SK-N-SH treated with all-trans-retinoic acid at 6 μM for 48 hours (cell line): Measurements from ENCODE around the gene ZDHHC3.

Source experiments
- ATAC-seq: fragments of 200-7000 bp; cut with Tn5 transposase; 3 replicates; pipeline ENCODE4 v1.9.1; 2020; ENCODE audit warnings: mild to moderate bottlenecking, moderate library complexity
- ARNTL ChIP-seq: fragments of 450-650 bp; formaldehyde crosslinking; IDR thresholded peaks from 2 replicates; pipeline ENCODE4 v1.5.0; 2020; ENCODE audit warnings: low read depth, mild to moderate bottlenecking, moderate library complexity, borderline replicate concordance
- BACH2 ChIP-seq: fragments of 250-450 bp; sonication (Bioruptor Pico); IDR thresholded peaks from 2 replicates; pipeline ENCODE4 v1.9.0; 2021; ENCODE audit warnings: mild to moderate bottlenecking, borderline replicate concordance
- CSDC2 ChIP-seq: fragments of 250-450 bp; sonication (Bioruptor Pico); IDR thresholded peaks from 2 replicates; pipeline ENCODE4 v1.5.0; 2020; ENCODE audit warnings: mild to moderate bottlenecking, moderate library complexity
- ESRRG ChIP-seq: fragments of 250-450 bp; sonication (Bioruptor Pico); IDR thresholded peaks from 2 replicates; pipeline ENCODE4 v1.6.1; 2021; ENCODE audit warnings: mild to moderate bottlenecking
- GLIS3 ChIP-seq: fragments of 250-450 bp; sonication (Bioruptor Pico); IDR thresholded peaks from 2 replicates; pipeline ENCODE4 v1.5.0; 2020; ENCODE audit warnings: mild to moderate bottlenecking, moderate library complexity
- ISL1 ChIP-seq: fragments of 250-450 bp; sonication (Bioruptor Pico); IDR thresholded peaks from 2 replicates; pipeline ENCODE4 v2.1.2; 2022; ENCODE audit warnings: mild to moderate bottlenecking, moderate library complexity
- OSR1 ChIP-seq: fragments of 250-450 bp; sonication (Bioruptor Pico); IDR thresholded peaks from 2 replicates; pipeline ENCODE4 v1.8.0; 2022; ENCODE audit warnings: moderate library complexity, mild to moderate bottlenecking, inconsistent platforms
- PPARA ChIP-seq: fragments of 250-450 bp; sonication (Bioruptor Pico); IDR thresholded peaks from 2 replicates; pipeline ENCODE4 v1.5.0; 2020; ENCODE audit warnings: mild to moderate bottlenecking, borderline replicate concordance
- SNAI2 ChIP-seq: fragments of 250-450 bp; sonication (Bioruptor Pico); IDR thresholded peaks from 2 replicates; pipeline ENCODE4 v1.5.0; 2020; ENCODE audit warnings: mild to moderate bottlenecking, moderate library complexity
- TCF4 ChIP-seq: fragments of 250-450 bp; sonication (Bioruptor Pico); IDR thresholded peaks from 2 replicates; pipeline ENCODE4 v1.8.0; 2021; ENCODE audit warnings: mild to moderate bottlenecking, moderate library complexity, borderline replicate concordance
- TOX ChIP-seq: fragments of 250-450 bp; sonication (Bioruptor Pico); IDR thresholded peaks from 2 replicates; pipeline ENCODE4 v1.8.0; 2021; ENCODE audit warnings: mild to moderate bottlenecking, moderate library complexity, borderline replicate concordance
- ZFP3 ChIP-seq: fragments of 250-450 bp; sonication (Bioruptor Pico); IDR thresholded peaks from 2 replicates; pipeline ENCODE4 v1.5.0; 2020; ENCODE audit warnings: mild to moderate bottlenecking, moderate library complexity
- ZFP30 ChIP-seq: fragments of 450-650 bp; formaldehyde crosslinking; IDR thresholded peaks from 2 replicates; pipeline ENCODE4 v1.5.0; 2022; ENCODE audit warnings: mild to moderate bottlenecking, moderate library complexity
- ZNF565 ChIP-seq: fragments of 450-650 bp; formaldehyde crosslinking; conservative IDR thresholded peaks from 2 replicates; pipeline ENCODE4 v1.5.0; 2020; ENCODE audit warnings: low read depth, mild to moderate bottlenecking, moderate library complexity
- ZNF70 ChIP-seq: fragments of 450-650 bp; formaldehyde crosslinking; IDR thresholded peaks from 2 replicates; pipeline ENCODE4 v1.5.0; 2020; ENCODE audit warnings: mild to moderate bottlenecking, moderate library complexity
- ZNF8 ChIP-seq: fragments of 450-650 bp; formaldehyde crosslinking; IDR thresholded peaks from 2 replicates; pipeline ENCODE4 v1.5.0; 2020; ENCODE audit warnings: mild to moderate bottlenecking, moderate library complexity
- TF ChIP-seq, protein P1 (sequence below): fragments of 250-450 bp; sonication (Bioruptor Pico); IDR thresholded peaks from 2 replicates; pipeline ENCODE4 v1.8.0; 2020; ENCODE audit warnings: mild to moderate bottlenecking, moderate library complexity, borderline replicate concordance
- TF ChIP-seq, protein P2 (sequence below): fragments of 250-450 bp; sonication (Bioruptor Pico); IDR thresholded peaks from 2 replicates; pipeline ENCODE4 v1.5.1; 2021; ENCODE audit warnings: mild to moderate bottlenecking, moderate library complexity
- TF ChIP-seq, protein P3 (sequence below): fragments of 250-450 bp; sonication (Bioruptor Pico); IDR thresholded peaks from 2 replicates; pipeline ENCODE4 v1.5.0; 2020; ENCODE audit warnings: mild to moderate bottlenecking, moderate library complexity
- TF ChIP-seq, protein P4 (sequence below): fragments of 250-450 bp; sonication (Bioruptor Pico); IDR thresholded peaks from 2 replicates; pipeline ENCODE4 v1.5.1; 2020; ENCODE audit warnings: low read depth, mild to moderate bottlenecking, moderate library complexity
- TF ChIP-seq, protein P5 (sequence below): fragments of 250-450 bp; sonication (Bioruptor Pico); IDR thresholded peaks from 2 replicates; pipeline ENCODE4 v1.8.0; 2021; ENCODE audit warnings: low read depth, mild to moderate bottlenecking, moderate library complexity, borderline replicate concordance

ZDHHC3 gene

DNA sequence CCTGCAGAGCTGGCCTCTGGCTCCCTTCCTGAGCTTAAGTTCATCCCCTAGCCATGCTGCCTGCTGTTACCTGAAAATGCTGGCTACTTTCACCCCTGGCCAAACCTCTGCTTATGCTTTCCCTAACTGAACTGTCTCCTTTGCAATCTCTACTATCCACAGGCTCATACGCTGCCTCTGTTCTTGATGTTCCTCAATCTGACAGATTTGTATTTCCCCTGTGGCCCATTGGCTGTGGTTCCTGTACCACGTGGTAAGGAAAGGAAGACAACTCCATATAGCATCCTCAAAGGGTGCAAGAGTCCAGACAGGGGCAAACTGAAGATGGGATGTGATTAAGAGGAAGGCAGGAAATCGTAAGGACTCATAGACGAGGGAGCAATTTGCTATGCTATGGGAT lies 68.4 kb downstream of the ZDHHC3 start:
- TF ChIP-seq ZNF70 (no peak), ISL1 (no peak), ARNTL (CRISPR knock-in tag) (no peak), OSR1 (CRISPR knock-in tag) (no peak), SNAI2 (CRISPR knock-in tag) (no peak), ZNF565 (CRISPR knock-in tag) (no peak), ZNF8 (CRISPR knock-in tag) (no peak), ZFP3 (no peak), ZFP30 (CRISPR knock-in tag) (no peak), CSDC2 (CRISPR knock-in tag) (no peak), ESRRG (CRISPR knock-in tag) (no peak)
- TF ChIP-seq, protein P1, sequence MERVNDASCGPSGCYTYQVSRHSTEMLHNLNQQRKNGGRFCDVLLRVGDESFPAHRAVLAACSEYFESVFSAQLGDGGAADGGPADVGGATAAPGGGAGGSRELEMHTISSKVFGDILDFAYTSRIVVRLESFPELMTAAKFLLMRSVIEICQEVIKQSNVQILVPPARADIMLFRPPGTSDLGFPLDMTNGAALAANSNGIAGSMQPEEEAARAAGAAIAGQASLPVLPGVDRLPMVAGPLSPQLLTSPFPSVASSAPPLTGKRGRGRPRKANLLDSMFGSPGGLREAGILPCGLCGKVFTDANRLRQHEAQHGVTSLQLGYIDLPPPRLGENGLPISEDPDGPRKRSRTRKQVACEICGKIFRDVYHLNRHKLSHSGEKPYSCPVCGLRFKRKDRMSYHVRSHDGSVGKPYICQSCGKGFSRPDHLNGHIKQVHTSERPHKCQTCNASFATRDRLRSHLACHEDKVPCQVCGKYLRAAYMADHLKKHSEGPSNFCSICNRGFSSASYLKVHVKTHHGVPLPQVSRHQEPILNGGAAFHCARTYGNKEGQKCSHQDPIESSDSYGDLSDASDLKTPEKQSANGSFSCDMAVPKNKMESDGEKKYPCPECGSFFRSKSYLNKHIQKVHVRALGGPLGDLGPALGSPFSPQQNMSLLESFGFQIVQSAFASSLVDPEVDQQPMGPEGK (CRISPR knock-in tag) = no peak
- TF ChIP-seq, protein P2, sequence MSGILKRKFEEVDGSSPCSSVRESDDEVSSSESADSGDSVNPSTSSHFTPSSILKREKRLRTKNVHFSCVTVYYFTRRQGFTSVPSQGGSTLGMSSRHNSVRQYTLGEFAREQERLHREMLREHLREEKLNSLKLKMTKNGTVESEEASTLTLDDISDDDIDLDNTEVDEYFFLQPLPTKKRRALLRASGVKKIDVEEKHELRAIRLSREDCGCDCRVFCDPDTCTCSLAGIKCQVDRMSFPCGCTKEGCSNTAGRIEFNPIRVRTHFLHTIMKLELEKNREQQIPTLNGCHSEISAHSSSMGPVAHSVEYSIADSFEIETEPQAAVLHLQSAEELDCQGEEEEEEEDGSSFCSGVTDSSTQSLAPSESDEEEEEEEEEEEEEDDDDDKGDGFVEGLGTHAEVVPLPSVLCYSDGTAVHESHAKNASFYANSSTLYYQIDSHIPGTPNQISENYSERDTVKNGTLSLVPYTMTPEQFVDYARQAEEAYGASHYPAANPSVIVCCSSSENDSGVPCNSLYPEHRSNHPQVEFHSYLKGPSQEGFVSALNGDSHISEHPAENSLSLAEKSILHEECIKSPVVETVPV (CRISPR knock-in tag) = no peak
- TF ChIP-seq, protein P3, sequence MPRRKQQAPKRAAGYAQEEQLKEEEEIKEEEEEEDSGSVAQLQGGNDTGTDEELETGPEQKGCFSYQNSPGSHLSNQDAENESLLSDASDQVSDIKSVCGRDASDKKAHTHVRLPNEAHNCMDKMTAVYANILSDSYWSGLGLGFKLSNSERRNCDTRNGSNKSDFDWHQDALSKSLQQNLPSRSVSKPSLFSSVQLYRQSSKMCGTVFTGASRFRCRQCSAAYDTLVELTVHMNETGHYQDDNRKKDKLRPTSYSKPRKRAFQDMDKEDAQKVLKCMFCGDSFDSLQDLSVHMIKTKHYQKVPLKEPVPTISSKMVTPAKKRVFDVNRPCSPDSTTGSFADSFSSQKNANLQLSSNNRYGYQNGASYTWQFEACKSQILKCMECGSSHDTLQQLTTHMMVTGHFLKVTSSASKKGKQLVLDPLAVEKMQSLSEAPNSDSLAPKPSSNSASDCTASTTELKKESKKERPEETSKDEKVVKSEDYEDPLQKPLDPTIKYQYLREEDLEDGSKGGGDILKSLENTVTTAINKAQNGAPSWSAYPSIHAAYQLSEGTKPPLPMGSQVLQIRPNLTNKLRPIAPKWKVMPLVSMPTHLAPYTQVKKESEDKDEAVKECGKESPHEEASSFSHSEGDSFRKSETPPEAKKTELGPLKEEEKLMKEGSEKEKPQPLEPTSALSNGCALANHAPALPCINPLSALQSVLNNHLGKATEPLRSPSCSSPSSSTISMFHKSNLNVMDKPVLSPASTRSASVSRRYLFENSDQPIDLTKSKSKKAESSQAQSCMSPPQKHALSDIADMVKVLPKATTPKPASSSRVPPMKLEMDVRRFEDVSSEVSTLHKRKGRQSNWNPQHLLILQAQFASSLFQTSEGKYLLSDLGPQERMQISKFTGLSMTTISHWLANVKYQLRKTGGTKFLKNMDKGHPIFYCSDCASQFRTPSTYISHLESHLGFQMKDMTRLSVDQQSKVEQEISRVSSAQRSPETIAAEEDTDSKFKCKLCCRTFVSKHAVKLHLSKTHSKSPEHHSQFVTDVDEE = no peak
- TF ChIP-seq, protein P4, sequence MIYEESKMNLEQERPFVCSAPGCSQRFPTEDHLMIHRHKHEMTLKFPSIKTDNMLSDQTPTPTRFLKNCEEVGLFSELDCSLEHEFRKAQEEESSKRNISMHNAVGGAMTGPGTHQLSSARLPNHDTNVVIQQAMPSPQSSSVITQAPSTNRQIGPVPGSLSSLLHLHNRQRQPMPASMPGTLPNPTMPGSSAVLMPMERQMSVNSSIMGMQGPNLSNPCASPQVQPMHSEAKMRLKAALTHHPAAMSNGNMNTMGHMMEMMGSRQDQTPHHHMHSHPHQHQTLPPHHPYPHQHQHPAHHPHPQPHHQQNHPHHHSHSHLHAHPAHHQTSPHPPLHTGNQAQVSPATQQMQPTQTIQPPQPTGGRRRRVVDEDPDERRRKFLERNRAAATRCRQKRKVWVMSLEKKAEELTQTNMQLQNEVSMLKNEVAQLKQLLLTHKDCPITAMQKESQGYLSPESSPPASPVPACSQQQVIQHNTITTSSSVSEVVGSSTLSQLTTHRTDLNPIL (CRISPR knock-in tag) = no peak

DNA sequence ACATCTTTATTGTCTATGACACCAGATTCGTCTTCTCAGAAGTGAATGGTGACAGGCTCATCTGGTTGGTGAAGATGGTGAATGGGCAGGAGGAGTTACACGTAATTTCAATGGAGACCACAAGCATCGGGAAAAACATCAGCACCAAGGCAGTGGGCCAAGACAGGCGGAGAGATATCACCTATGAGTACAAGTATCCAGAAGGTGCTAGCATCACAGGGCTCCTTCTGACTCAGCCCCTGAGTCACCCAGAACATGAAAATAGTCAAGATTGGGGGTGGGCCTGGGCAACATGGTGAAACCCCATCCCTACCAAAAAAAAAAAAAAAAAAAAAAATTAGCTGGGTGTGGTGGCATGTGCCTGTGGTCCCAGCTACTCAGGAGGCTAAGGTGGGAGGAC lies 69.0 kb downstream of the ZDHHC3 start:
- TF ChIP-seq TOX (CRISPR knock-in tag) (no peak), ISL1 (no peak), PPARA (CRISPR knock-in tag) (no peak), ZNF565 (CRISPR knock-in tag) (no peak), ZNF8 (CRISPR knock-in tag) (no peak), BACH2 (no peak), ZFP30 (CRISPR knock-in tag) (no peak), GLIS3 (CRISPR knock-in tag) (no peak), TCF4 (CRISPR knock-in tag) (no peak), ZFP3 (no peak), OSR1 (CRISPR knock-in tag) (no peak), ARNTL (CRISPR knock-in tag) (no peak), CSDC2 (CRISPR knock-in tag) (no peak)
- TF ChIP-seq, protein P3 = no peak
- TF ChIP-seq, protein P2 (CRISPR knock-in tag) = no peak
- TF ChIP-seq, protein P4 (CRISPR knock-in tag) = no peak
- TF ChIP-seq, protein P5, sequence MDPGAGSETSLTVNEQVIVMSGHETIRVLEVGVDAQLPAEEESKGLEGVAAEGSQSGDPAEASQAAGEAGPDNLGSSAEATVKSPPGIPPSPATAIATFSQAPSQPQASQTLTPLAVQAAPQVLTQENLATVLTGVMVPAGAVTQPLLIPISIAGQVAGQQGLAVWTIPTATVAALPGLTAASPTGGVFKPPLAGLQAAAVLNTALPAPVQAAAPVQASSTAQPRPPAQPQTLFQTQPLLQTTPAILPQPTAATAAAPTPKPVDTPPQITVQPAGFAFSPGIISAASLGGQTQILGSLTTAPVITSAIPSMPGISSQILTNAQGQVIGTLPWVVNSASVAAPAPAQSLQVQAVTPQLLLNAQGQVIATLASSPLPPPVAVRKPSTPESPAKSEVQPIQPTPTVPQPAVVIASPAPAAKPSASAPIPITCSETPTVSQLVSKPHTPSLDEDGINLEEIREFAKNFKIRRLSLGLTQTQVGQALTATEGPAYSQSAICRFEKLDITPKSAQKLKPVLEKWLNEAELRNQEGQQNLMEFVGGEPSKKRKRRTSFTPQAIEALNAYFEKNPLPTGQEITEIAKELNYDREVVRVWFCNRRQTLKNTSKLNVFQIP = no peak
- ATAC-seq = no peak

More for the DNA sequence above, 68.4 kb downstream of the ZDHHC3 start:
- no peak for ATAC-seq
